ENCODE measurements around the gene MYO5B.
"Not testable (repeated sequence)": the region's sequence is repeated elsewhere in the genome, so short reads cannot be mapped to it uniquely, and the experiment has no call there.

MYO5B gene

GRCh38 chr18:50194631-50195532, at the start of gene MYO5B:
MYO5B (minus strand) TSS chr18:50195147; CDS start chr18:50194793, 354 bp downstream.
- Histone ChIP-seq H3K4me3 (ENCODE audit: low read depth in 1 of 5, low read length in 5 of 5) (peak within 1 kb of the TSS in 4 of 5 donors; percentile 32 to 60 (median 48)), H3K9me3 (ENCODE audit: control insufficient read depth in 5 of 5, low read length in 5 of 5) (no peaks in the 10 kb centered on the region), H3K27me3 (ENCODE audit: control insufficient read depth in 5 of 5, insufficient read depth in 4 of 5, low read length in 5 of 5) (peaks cover 28 to 41% (median 33%) of the 10 kb centered on the region in 5 donors), H3K36me3 (ENCODE audit: control insufficient read depth in 5 of 5, insufficient read depth in 5 of 5, low read length in 5 of 5) (no peaks in the 10 kb centered on the region), H3K9ac (ENCODE audit: low read length in 5 of 5) (no peak within 1 kb of the TSS), H3K27ac (ENCODE audit: low read depth, low read length) (no peak within 1 kb of the TSS), H3K4me1 (ENCODE audit: control insufficient read depth in 5 of 5, insufficient read depth in 5 of 5, low read length in 5 of 5) (peaks cover 0 to 13% (median 12%) of the 10 kb centered on the region in 5 donors)

- H3K4me3 ChIP-seq (ENCODE audit: low read depth in 1 of 5, low read length in 5 of 5); H3K4me1 ChIP-seq (ENCODE audit: control insufficient read depth in 5 of 5, insufficient read depth in 5 of 5, low read length in 5 of 5); H3K27ac ChIP-seq (ENCODE audit: low read depth, low read length); H3K9ac ChIP-seq (ENCODE audit: low read length in 5 of 5); H3K36me3 ChIP-seq (ENCODE audit: control insufficient read depth in 5 of 5, insufficient read depth in 5 of 5, low read length in 5 of 5); H3K27me3 ChIP-seq (ENCODE audit: control insufficient read depth in 5 of 5, insufficient read depth in 4 of 5, low read length in 5 of 5); H3K9me3 ChIP-seq (ENCODE audit: control insufficient read depth in 5 of 5, low read length in 5 of 5): not testable (repeated sequence)
These were observed 46.8 kb upstream of the MYO5B start for GRCh38 chr18:50241768-50242167.

- Histone ChIP-seq H3K4me1 (ENCODE audit: control insufficient read depth in 5 of 5, insufficient read depth in 5 of 5, low read length in 5 of 5) (no peaks in the 10 kb centered on the region), H3K36me3 (ENCODE audit: control insufficient read depth in 5 of 5, insufficient read depth in 5 of 5, low read length in 5 of 5) (no peaks in the 10 kb centered on the region), H3K9me3 (ENCODE audit: control insufficient read depth in 5 of 5, low read length in 5 of 5) (peaks cover 0 to 5% (median 3%) of the 10 kb centered on the region in 5 donors), H3K27me3 (ENCODE audit: control insufficient read depth in 5 of 5, insufficient read depth in 4 of 5, low read length in 5 of 5) (no peaks in the 10 kb centered on the region), H3K4me3 (ENCODE audit: low read depth in 1 of 5, low read length in 5 of 5) (no peak overlapping the region), H3K27ac (ENCODE audit: low read depth, low read length) (no peak overlapping the region), H3K9ac (ENCODE audit: low read length in 5 of 5) (no peak overlapping the region)
These were observed 45.2 kb upstream of the MYO5B start for GRCh38 chr18:50240080-50240563.

DNA sequence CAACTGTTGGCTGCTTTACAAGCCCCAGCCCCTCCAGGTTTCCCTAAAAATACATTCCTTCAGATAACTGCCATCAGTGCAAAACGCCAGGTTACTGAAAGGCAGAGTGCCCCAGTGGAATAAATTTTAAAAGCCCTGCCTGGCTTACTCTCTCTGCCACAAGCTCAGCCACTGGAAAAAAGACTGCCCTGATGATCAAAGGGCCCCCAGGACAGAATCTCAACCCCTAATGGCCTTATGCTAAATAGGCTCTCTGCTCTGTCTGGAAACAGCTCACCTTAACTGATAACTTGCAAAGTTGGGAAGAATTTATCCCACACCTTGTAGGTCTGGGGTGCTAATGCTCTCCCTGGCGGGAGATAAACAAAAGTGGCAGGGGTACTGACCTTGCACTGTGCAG, 37.5 kb upstream of the MYO5B start:
- H3K4me1 ChIP-seq (ENCODE audit: control insufficient read depth in 5 of 5, insufficient read depth in 5 of 5, low read length in 5 of 5), result no peaks in the 10 kb centered on the region
- H3K36me3 ChIP-seq (ENCODE audit: control insufficient read depth in 5 of 5, insufficient read depth in 5 of 5, low read length in 5 of 5), result no peaks in the 10 kb centered on the region
- no peaks in the 10 kb centered on the region for H3K9me3 ChIP-seq (ENCODE audit: control insufficient read depth in 5 of 5, low read length in 5 of 5)
- no peak overlapping the region for H3K27ac ChIP-seq (ENCODE audit: low read depth, low read length)
- no peaks in the 10 kb centered on the region for H3K27me3 ChIP-seq (ENCODE audit: control insufficient read depth in 5 of 5, insufficient read depth in 4 of 5, low read length in 5 of 5)
- no peak overlapping the region for H3K4me3 ChIP-seq (ENCODE audit: low read depth in 1 of 5, low read length in 5 of 5)
- no peak overlapping the region for H3K9ac ChIP-seq (ENCODE audit: low read length in 5 of 5)

- Histone ChIP-seq H3K9ac (ENCODE audit: low read length in 5 of 5) (no peak overlapping the region), H3K9me3 (ENCODE audit: control insufficient read depth in 5 of 5, low read length in 5 of 5) (no peaks in the 10 kb centered on the region), H3K27me3 (ENCODE audit: control insufficient read depth in 5 of 5, insufficient read depth in 4 of 5, low read length in 5 of 5) (no peaks in the 10 kb centered on the region), H3K36me3 (ENCODE audit: control insufficient read depth in 5 of 5, insufficient read depth in 5 of 5, low read length in 5 of 5) (no peaks in the 10 kb centered on the region), H3K27ac (ENCODE audit: low read depth, low read length) (no peak overlapping the region), H3K4me3 (ENCODE audit: low read depth in 1 of 5, low read length in 5 of 5) (no peak overlapping the region), H3K4me1 (ENCODE audit: control insufficient read depth in 5 of 5, insufficient read depth in 5 of 5, low read length in 5 of 5) (no peaks in the 10 kb centered on the region)
These were observed 36.7 kb upstream of the MYO5B start for GRCh38 chr18:50231621-50232020.

GRCh38 chr18:50220249-50220648, 25.3 kb upstream of the MYO5B start:
- not testable (repeated sequence) for H3K9ac ChIP-seq (ENCODE audit: low read length in 5 of 5); H3K9me3 ChIP-seq (ENCODE audit: control insufficient read depth in 5 of 5, low read length in 5 of 5); H3K36me3 ChIP-seq (ENCODE audit: control insufficient read depth in 5 of 5, insufficient read depth in 5 of 5, low read length in 5 of 5); H3K27ac ChIP-seq (ENCODE audit: low read depth, low read length); H3K27me3 ChIP-seq (ENCODE audit: control insufficient read depth in 5 of 5, insufficient read depth in 4 of 5, low read length in 5 of 5); H3K4me3 ChIP-seq (ENCODE audit: low read depth in 1 of 5, low read length in 5 of 5); H3K4me1 ChIP-seq (ENCODE audit: control insufficient read depth in 5 of 5, insufficient read depth in 5 of 5, low read length in 5 of 5)

GRCh38 chr18:50218432-50219197, 23.7 kb upstream of the MYO5B start:
- Histone ChIP-seq H3K9me3 (ENCODE audit: control insufficient read depth in 5 of 5, low read length in 5 of 5) (peaks cover 0 to 6% (median 3%) of the 10 kb centered on the region in 5 donors), H3K4me1 (ENCODE audit: control insufficient read depth in 5 of 5, insufficient read depth in 5 of 5, low read length in 5 of 5) (no peaks in the 10 kb centered on the region), H3K36me3 (ENCODE audit: control insufficient read depth in 5 of 5, insufficient read depth in 5 of 5, low read length in 5 of 5) (no peaks in the 10 kb centered on the region), H3K27ac (ENCODE audit: low read depth, low read length) (no peak overlapping the region), H3K27me3 (ENCODE audit: control insufficient read depth in 5 of 5, insufficient read depth in 4 of 5, low read length in 5 of 5) (peaks cover 0 to 11% (median 5%) of the 10 kb centered on the region in 5 donors), H3K9ac (ENCODE audit: low read length in 5 of 5) (no peak overlapping the region), H3K4me3 (ENCODE audit: low read depth in 1 of 5, low read length in 5 of 5) (no peak overlapping the region)

DNA sequence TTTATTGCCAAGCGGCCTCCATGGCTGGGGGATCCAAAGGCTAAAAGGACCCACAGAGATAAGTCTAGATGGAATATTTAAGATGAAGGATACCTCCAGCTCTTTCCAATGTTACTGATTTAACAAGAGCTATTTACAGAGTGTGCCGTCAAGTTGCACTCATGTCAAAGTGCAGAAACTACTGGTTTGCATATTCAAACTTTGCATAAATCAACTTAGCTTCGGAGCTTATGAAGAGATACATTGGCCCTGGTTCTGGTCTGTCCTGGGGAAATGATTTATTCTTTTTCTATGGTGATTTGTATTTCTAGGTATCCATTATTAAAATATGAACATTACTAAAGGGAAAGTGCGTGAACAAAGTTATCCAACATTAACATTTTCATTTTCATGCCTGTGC, 14.4 kb upstream of the MYO5B start:
- no peaks in the 10 kb centered on the region for H3K9me3 ChIP-seq (ENCODE audit: control insufficient read depth in 5 of 5, low read length in 5 of 5)
- no peaks in the 10 kb centered on the region for H3K4me1 ChIP-seq (ENCODE audit: control insufficient read depth in 5 of 5, insufficient read depth in 5 of 5, low read length in 5 of 5)
- peaks cover 0 to 11% (median 5%) of the 10 kb centered on the region in 5 donors for H3K27me3 ChIP-seq (ENCODE audit: control insufficient read depth in 5 of 5, insufficient read depth in 4 of 5, low read length in 5 of 5)
- no peaks in the 10 kb centered on the region for H3K36me3 ChIP-seq (ENCODE audit: control insufficient read depth in 5 of 5, insufficient read depth in 5 of 5, low read length in 5 of 5)
- no peak overlapping the region for H3K4me3 ChIP-seq (ENCODE audit: low read depth in 1 of 5, low read length in 5 of 5)
- no peak overlapping the region for H3K9ac ChIP-seq (ENCODE audit: low read length in 5 of 5)
- no peak overlapping the region for H3K27ac ChIP-seq (ENCODE audit: low read depth, low read length)

GRCh38 chr18:50207722-50208121, 12.8 kb upstream of the MYO5B start:
- peaks cover 3 to 23% (median 12%) of the 10 kb centered on the region in 5 donors for H3K27me3 ChIP-seq (ENCODE audit: control insufficient read depth in 5 of 5, insufficient read depth in 4 of 5, low read length in 5 of 5)
- no peak overlapping the region for H3K27ac ChIP-seq (ENCODE audit: low read depth, low read length)
- no peak overlapping the region for H3K9ac ChIP-seq (ENCODE audit: low read length in 5 of 5)
- H3K4me3 ChIP-seq (ENCODE audit: low read depth in 1 of 5, low read length in 5 of 5), result no peak overlapping the region
- no peaks in the 10 kb centered on the region for H3K9me3 ChIP-seq (ENCODE audit: control insufficient read depth in 5 of 5, low read length in 5 of 5)
- H3K4me1 ChIP-seq (ENCODE audit: control insufficient read depth in 5 of 5, insufficient read depth in 5 of 5, low read length in 5 of 5), result peaks cover 0 to 3% (median 0%) of the 10 kb centered on the region in 5 donors
- H3K36me3 ChIP-seq (ENCODE audit: control insufficient read depth in 5 of 5, insufficient read depth in 5 of 5, low read length in 5 of 5), result no peaks in the 10 kb centered on the region
